Thymus (tissue), 11 donors: Measurements from ENCODE around the gene CACNA2D4. TPM values are rescaled to one million over a fixed set of nuclear protein-coding genes. Genes with fewer than 3 reads are reported as not detected.
A peak's percentile ranks its signal among the peaks of the same experiment; 100 is the strongest.

ENCODE experiments used
- DNase-seq, 9 donors: peaks; one replicate each; pipeline ENCODE4 v3.0.0-alpha.2; 2013; ENCODE audit warnings: low spot score in 9 of 9, low read depth in 6 of 9, missing footprints in 1 of 9
- H3K27ac ChIP-seq, 2 donors: one replicate each; pipeline ENCODE4 v1.5.1; 2013; ENCODE audit warnings: control low read depth in 1 of 2, low read depth in 1 of 2, low read length in 1 of 2, mild to moderate bottlenecking in 1 of 2, moderate library complexity in 1 of 2
- H3K27me3 ChIP-seq, 2 donors: one replicate each; pipeline ENCODE4 v1.5.1; 2013; ENCODE audit warnings: low read length in 1 of 2; ENCODE audit not compliant: control insufficient read depth in 2 of 2, insufficient read depth in 1 of 2
- H3K36me3 ChIP-seq, 2 donors: one replicate each; pipeline ENCODE4 v1.5.1; 2013; ENCODE audit warnings: low read length in 1 of 2, mild to moderate bottlenecking in 1 of 2, moderate library complexity in 1 of 2; ENCODE audit not compliant: control insufficient read depth in 2 of 2, insufficient read depth in 2 of 2
- H3K4me1 ChIP-seq, 2 donors: one replicate each; pipeline ENCODE4 v1.5.1; 2013; ENCODE audit warnings: low read length in 2 of 2; ENCODE audit not compliant: control insufficient read depth in 2 of 2, insufficient read depth in 2 of 2
- H3K4me3 ChIP-seq, 2 donors: one replicate each; pipeline ENCODE4 v1.5.1; 2013; ENCODE audit warnings: low read length in 2 of 2, control low read depth in 1 of 2, mild to moderate bottlenecking in 1 of 2
- H3K9me3 ChIP-seq, 2 donors: one replicate each; pipeline ENCODE4 v1.5.1; 2013; ENCODE audit warnings: low read length in 1 of 2, mild to moderate bottlenecking in 1 of 2; ENCODE audit not compliant: control insufficient read depth in 2 of 2, insufficient read depth in 1 of 2
- WGBS: extraction: QIAGEN DNeasy Blood & Tissue Kit; methylation state at CpG from one replicate; pipeline ENCODE4 v1.1.7; 2013; 5-methylcytosine and 5-hydroxymethylcytosine counted together
- polyA plus RNA-seq: library from polyadenylated mRNA; stranded (reverse); fragments of 200-250 nt; gene quantifications from one replicate; pipeline ENCODE4 v1.2.3, GENCODE V29; 2013
- total RNA-seq: library from RNA; stranded (reverse); fragments of 120-200 nt; gene quantifications from one replicate; pipeline ENCODE4 v1.2.4, GENCODE V29; 2013
- donor health status: healthy.

Gene CACNA2D4
- total and polyA plus RNA-seq, 2 donors: 4.9 to 5.1 TPM

DNA sequence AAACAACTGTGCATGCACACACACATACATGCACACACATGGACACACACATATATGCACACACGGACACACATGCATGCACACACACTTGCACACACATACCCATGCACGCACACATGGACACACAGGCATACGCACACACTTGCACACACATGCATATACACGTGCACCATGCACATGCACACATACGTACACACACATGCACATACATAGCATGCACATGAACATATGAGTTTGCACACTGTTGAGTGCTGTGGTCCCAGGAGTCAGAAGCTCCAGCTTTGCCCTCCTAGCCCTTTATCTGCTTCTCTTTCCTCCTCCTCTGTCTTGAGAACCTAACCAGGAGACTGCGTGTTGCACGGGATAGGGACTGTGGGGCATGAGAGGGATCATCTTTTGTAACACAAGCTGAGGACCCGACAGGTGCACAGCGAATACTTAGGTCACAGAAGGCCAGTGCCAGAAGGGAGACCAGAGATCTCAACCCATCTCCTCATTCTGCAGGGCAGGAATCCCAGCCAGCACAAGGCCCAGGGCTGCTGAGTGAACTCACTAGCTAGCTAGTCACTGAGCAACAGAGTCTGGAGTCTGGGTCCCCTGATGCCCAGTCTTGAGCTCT is 101.6 kb downstream of the CACNA2D4 start:
- Histone ChIP-seq H3K4me3 (no peak overlapping the region), H3K27me3 (peaks cover 24 to 33% of the 10 kb centered on the region in 2 donors), H3K9me3 (no peaks in the 10 kb centered on the region), H3K4me1 (peaks cover 0 to 8% of the 10 kb centered on the region in 2 donors), H3K36me3 (no peaks in the 10 kb centered on the region), H3K27ac (no peak overlapping the region)
- 96% methylated on average over 9 of the region's 9 CpGs for WGBS
- no peak for DNase-seq

DNA sequence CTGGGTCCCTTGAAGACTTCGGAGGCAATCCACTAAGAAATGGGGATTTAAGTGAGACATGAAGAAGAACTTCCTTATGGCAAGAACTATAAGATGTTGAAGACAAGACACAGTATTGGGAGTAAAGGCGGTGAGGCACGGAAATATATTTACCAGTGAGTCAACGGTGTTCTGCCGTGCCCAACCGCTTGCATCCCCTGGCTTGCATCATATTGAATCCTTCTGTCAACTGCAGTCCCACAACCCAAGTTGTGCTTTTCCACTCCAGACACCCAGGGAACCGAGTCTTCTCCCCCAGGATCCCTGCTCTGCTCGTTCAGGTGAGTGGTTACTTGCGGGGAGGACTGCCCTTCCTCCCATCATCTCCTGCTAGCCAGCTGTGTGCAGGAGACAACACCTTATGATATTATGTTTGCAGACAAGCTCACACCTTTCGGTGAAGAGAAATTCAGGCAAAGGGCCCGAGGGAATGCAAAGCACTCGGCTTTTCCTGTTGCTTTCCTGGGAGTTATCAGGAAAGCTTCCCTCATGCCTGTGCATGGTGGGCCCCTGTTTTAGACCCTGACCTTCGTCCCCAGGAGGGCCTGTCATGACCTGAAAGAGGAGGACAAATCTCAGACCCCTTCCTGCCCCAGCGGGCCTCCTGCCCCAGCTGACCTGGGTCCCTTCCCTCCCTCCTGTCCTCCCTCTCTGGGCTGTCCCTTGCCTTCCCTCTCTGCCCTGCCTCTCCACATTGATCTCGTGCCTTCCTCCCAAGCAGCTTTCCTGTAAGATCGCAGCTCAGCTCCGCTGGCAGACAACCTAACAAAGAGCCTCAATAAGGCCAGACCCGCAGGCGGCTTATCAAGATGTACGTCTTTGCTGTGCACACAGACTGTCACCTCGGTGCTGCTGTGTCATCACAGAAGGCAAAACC is 102.4 kb downstream of the CACNA2D4 start:
- DNase-seq: no peak
- Histone ChIP-seq H3K9me3 (no peaks in the 10 kb centered on the region), H3K27me3 (peaks cover 18 to 25% of the 10 kb centered on the region in 2 donors), H3K4me3 (no peak overlapping the region), H3K36me3 (no peaks in the 10 kb centered on the region), H3K27ac (no peak overlapping the region), H3K4me1 (peaks cover 0 to 15% of the 10 kb centered on the region in 2 donors)
- 85% methylated on average over 21 of the region's 21 CpGs for WGBS

DNA sequence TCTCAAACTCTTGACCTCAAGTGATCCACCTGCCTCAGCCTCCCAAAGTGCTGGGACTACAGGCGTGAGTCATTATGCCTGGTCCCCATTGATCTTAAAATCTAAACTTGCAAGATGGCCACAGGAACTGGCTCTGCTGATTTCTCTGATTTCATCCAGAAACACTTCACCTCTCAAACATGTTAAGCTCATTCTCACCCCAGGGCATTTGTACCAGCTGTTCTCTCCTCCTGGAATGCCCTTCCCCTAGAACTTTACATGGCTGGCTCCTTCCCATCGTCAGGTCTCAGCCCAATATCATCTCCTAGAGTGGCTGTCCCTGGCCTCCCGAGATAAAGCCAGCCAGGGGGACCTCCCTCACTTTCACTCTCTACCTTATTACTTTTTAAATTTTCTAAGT is 103.3 kb downstream of the CACNA2D4 start:
- Histone ChIP-seq H3K36me3 (no peaks in the 10 kb centered on the region), H3K4me3 (no peak overlapping the region), H3K27me3 (peaks cover 8 to 16% of the 10 kb centered on the region in 2 donors), H3K4me1 (peaks cover 0 to 20% of the 10 kb centered on the region in 2 donors), H3K9me3 (no peaks in the 10 kb centered on the region), H3K27ac (no peak overlapping the region)
- WGBS: 91% methylated on average over 3 of the region's 3 CpGs
- no peak for DNase-seq

DNA sequence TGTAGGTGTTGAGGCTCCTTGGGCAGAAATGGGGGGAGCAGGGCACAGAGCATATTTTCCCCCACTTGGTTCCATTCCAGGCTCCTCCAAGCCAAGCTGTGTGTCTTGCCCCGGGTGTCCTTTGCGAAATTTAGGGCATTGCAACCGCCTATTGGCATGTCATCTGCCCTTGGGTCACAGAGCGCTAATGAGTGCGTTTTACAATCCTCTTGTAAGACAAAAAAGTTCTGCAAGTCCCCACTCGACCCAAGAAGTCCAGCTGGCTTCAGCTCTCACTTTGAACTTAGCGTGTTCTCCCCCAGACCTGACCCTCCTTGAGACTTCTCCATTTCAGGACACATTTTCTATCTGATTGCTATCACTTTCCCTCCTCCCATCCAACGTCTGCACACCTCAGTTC is 104.2 kb downstream of the CACNA2D4 start:
- no peak overlapping the region for H3K4me3 ChIP-seq
- no peak overlapping the region for H3K27ac ChIP-seq
- H3K27me3 ChIP-seq: peaks cover 0 to 7% of the 10 kb centered on the region in 2 donors
- 88% methylated on average over 8 of the region's 8 CpGs for WGBS
- H3K4me1 ChIP-seq: peaks cover 0 to 21% of the 10 kb centered on the region in 2 donors
- H3K9me3 ChIP-seq: peaks cover 0 to 1% of the 10 kb centered on the region in 2 donors
- H3K36me3 ChIP-seq: no peaks in the 10 kb centered on the region
- no peak for DNase-seq

DNA sequence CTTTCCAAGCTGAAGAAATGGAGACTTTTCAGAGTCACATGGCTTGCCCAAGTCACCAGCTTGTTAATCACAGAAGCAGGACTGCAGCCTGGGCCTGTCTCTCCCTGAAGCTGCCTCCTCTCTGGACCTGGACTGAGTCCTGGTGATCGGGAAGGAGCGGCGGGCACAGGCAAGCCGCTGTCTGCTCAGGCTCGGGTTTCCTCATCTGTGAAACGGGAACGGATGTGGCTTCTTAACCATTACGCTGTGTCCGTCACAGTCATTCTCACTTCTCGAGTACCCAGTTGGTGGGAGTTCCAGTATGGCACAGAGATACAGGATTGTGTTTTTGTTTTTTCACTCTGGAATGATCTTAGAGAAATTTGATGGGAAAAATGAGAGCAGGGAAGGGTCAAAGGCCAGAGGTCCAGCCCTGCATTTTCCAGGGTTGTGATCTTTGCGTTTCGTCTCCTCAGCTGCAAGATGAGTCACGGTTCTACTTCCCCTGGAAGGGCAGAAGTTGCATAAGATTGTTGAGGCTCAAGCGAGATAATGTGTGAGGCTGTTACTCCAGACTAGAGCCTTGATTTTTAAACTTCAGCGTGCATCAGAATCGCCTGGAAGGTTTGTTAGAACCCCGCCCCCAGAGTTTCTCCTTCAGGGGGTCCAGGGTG is 105.7 kb downstream of the CACNA2D4 start:
- DNase-seq: peak in 1 of 9 donors; percentile 35
- peaks cover 0 to 24% of the 10 kb centered on the region in 2 donors for H3K4me1 ChIP-seq
- H3K4me3 ChIP-seq: no peak overlapping the region
- peaks cover 0 to 3% of the 10 kb centered on the region in 2 donors for H3K9me3 ChIP-seq
- 82% methylated on average over 17 of the region's 17 CpGs for WGBS
- no peak overlapping the region for H3K27ac ChIP-seq
- no peaks in the 10 kb centered on the region for H3K36me3 ChIP-seq
- peaks cover 0 to 3% of the 10 kb centered on the region in 2 donors for H3K27me3 ChIP-seq

DNA sequence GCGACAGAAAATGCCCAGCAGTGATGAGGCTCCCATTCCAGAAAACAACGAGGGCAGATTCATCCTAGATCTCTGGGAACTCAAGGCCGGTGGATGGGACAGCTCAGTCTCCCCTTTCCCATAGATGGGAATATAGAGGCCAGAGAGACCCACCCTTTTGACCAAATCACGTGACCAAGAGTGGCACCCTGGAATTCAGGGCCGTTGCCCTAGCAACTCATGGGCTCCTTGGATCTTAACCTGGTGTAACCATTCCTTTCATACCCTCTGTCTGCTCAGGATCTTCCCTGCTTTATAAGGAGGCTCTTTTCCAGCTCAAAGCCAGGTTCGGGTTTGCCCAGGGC is 106.5 kb downstream of the CACNA2D4 start:
- H3K36me3 ChIP-seq: no peaks in the 10 kb centered on the region
- H3K4me3 ChIP-seq: peak overlapping the region in 1 of 2 donors; percentile 24
- no peak overlapping the region for H3K27ac ChIP-seq
- 91% methylated on average over 6 of the region's 6 CpGs for WGBS
- peaks cover 0 to 28% of the 10 kb centered on the region in 2 donors for H3K4me1 ChIP-seq
- no peak for DNase-seq
- H3K27me3 ChIP-seq: peaks cover 0 to 3% of the 10 kb centered on the region in 2 donors
- H3K9me3 ChIP-seq: peaks cover 0 to 6% of the 10 kb centered on the region in 2 donors

DNA sequence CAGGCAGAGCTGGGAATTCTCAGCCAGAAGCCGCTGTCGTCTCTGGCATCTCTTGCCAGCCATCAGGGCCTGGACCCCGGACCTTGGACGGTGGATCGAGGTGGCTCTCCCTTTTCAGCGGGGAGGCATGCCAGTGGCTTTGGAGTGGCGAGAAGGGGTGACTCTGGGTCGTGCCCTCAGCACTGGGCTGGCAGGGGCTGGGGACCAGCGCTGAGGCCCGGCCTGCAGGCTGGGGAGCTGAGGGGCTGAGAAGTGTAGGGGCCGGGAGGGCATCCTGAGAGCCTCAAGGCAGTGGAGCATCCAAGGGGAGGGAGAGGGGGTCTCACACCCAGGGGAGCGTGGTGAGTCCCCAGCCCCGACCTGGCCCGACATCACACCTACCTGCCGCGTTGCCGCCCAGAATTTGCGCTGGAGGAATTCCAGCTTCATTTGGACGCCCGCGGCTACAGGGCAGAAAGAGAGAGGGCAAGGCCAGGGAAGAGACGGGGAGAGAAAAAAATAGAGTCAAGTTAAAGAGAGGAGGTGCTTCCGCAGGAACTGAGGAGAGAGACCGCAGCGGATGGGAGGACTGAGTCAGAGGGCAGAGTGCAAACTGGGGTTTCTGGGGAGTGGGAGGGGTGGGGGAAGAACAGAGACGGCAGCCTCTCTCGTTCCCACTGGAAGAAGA is 107.0 kb downstream of the CACNA2D4 start:
- Histone ChIP-seq H3K36me3 (no peaks in the 10 kb centered on the region), H3K9me3 (peaks cover 0 to 6% of the 10 kb centered on the region in 2 donors), H3K4me1 (peaks cover 0 to 33% of the 10 kb centered on the region in 2 donors), H3K4me3 (peak overlapping the region in 1 of 2 donors; percentile 24), H3K27me3 (peaks cover 0 to 3% of the 10 kb centered on the region in 2 donors), H3K27ac (peak overlapping the region; percentile 15 to 30)
- 85% methylated on average over 27 of the region's 27 CpGs for WGBS
- peak in 2 of 9 donors; percentile 29 to 52 for DNase-seq

DNA sequence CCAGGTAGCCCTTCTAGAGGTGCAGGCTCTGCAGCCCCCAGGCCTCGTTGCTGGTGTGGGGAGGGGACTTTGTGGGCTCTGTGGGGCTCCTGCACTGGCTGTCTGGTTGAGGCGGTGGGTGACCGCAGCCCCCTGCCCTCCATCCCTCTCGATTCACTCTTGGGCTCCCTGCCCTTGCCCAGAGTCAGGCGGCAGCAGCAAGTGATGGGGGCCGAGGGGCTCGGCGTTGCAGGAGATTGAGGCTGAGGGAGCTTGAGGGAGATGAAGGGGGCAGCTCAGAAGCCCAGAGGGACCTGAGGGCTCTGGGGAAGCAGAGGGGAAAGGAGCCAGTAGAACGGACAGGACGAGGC is 107.5 kb downstream of the CACNA2D4 start:
- Histone ChIP-seq H3K36me3 (no peaks in the 10 kb centered on the region), H3K27me3 (no peaks in the 10 kb centered on the region), H3K4me1 (peaks cover 0 to 38% of the 10 kb centered on the region in 2 donors), H3K27ac (no peak overlapping the region), H3K9me3 (peaks cover 0 to 6% of the 10 kb centered on the region in 2 donors), H3K4me3 (no peak overlapping the region)
- 97% methylated on average over 10 of the region's 10 CpGs for WGBS
- DNase-seq: no peak
